GM23338 (cell line): ENCODE measurements around the gene GSTM1. TPM values are rescaled to one million over a fixed set of nuclear protein-coding genes. Genes with fewer than 3 reads are reported as not detected.

Experiments
- ATAC-seq: fragments of 200-7000 bp; cut with Tn5 transposase; 3 replicates; pipeline ENCODE4 v1.9.1; 2020
- DNase-seq: peaks from one replicate; pipeline ENCODE4 v3.0.0-alpha.2; 2015; ENCODE audit warnings: low spot score
- H2AFZ ChIP-seq: fragments of 200-600 bp; sonication (generic); 2 replicates; pipeline ENCODE4 v1.8.0; 2016; ENCODE audit warnings: antibody characterized with exemption, mild to moderate bottlenecking, moderate library complexity
- H3F3A ChIP-seq: fragments of 200-600 bp; sonication (generic); replicated peaks from 2 replicates; pipeline ENCODE4 v1.8.0; 2017; ENCODE audit warnings: antibody characterized with exemption, mixed run types, low read depth
- H3K27ac ChIP-seq: fragments of 200-600 bp; sonication (generic); 2 replicates; pipeline ENCODE4 v1.6.1; 2016; ENCODE audit warnings: low read depth
- H3K27me3 ChIP-seq: fragments of 200-600 bp; sonication (generic); 2 replicates; pipeline ENCODE4 v1.8.0; 2016; ENCODE audit warnings: mild to moderate bottlenecking, mixed run types, moderate library complexity; ENCODE audit not compliant: insufficient read depth
- H3K36me3 ChIP-seq: fragments of 200-600 bp; sonication (generic); 2 replicates; pipeline ENCODE4 v1.8.0; 2016; ENCODE audit warnings: mild to moderate bottlenecking; ENCODE audit not compliant: insufficient read depth
- H3K4me1 ChIP-seq: fragments of 200-600 bp; sonication (generic); 2 replicates; pipeline ENCODE4 v1.8.0; 2016; ENCODE audit warnings: mild to moderate bottlenecking, moderate library complexity; ENCODE audit not compliant: insufficient read depth
- H3K4me2 ChIP-seq: fragments of 200-600 bp; sonication (generic); 2 replicates; pipeline ENCODE4 v1.7.1; 2017; ENCODE audit warnings: mixed run types
- H3K4me3 ChIP-seq: fragments of 200-600 bp; sonication (generic); 2 replicates; pipeline ENCODE4 v1.6.1; 2016; ENCODE audit warnings: mixed run types
- H3K79me2 ChIP-seq: fragments of 200-600 bp; sonication (generic); replicated peaks from 2 replicates; pipeline ENCODE4 v1.8.0; 2017; ENCODE audit warnings: mild to moderate bottlenecking; ENCODE audit not compliant: insufficient read depth
- H3K9me2 ChIP-seq: fragments of 200-600 bp; sonication (generic); 2 replicates; pipeline ENCODE4 v1.8.0; 2017; ENCODE audit not compliant: insufficient read depth
- H4K20me1 ChIP-seq: fragments of 200-600 bp; sonication (generic); replicated peaks from 2 replicates; pipeline ENCODE4 v1.8.0; 2017; ENCODE audit warnings: mild to moderate bottlenecking; ENCODE audit not compliant: insufficient read depth
- H3K27ac Mint-ChIP-seq: 2 replicates; pipeline ENCODE4 v1.8.0; 2020; ENCODE audit warnings: inconsistent platforms, mild to moderate bottlenecking, moderate library complexity, mixed read lengths
- H3K27me3 Mint-ChIP-seq: 3 replicates; pipeline ENCODE4 v1.8.0; 2022; ENCODE audit warnings: low read depth, mild to moderate bottlenecking, moderate library complexity, mixed read lengths, inconsistent platforms; ENCODE audit not compliant: insufficient read depth, poor library complexity
- H3K36me3 Mint-ChIP-seq: 3 replicates; pipeline ENCODE4 v1.8.0; 2021; ENCODE audit warnings: low read depth, mild to moderate bottlenecking, inconsistent platforms, moderate library complexity, mixed read lengths
- H3K4me1 Mint-ChIP-seq: 3 replicates; pipeline ENCODE4 v1.8.0; 2020; ENCODE audit warnings: mild to moderate bottlenecking, inconsistent platforms, mixed read lengths
- H3K4me3 Mint-ChIP-seq: 3 replicates; pipeline ENCODE4 v1.8.0; 2021; ENCODE audit warnings: moderate library complexity, mild to moderate bottlenecking, inconsistent platforms, mixed read lengths
- H3K9me3 Mint-ChIP-seq: 3 replicates; pipeline ENCODE4 v1.8.0; 2020; ENCODE audit warnings: moderate library complexity, mild to moderate bottlenecking, inconsistent platforms, mixed read lengths
- EZH2 ChIP-seq: fragments of 200-600 bp; sonication (generic); IDR thresholded peaks from one replicate; pipeline ENCODE4 v1.8.0; 2017; ENCODE audit warnings: antibody characterized with exemption, mild to moderate bottlenecking, low read depth; ENCODE audit not compliant: unreplicated experiment
- POLR2AphosphoS5 ChIP-seq: IDR thresholded peaks from 2 replicates; pipeline ENCODE4 v1.6.1; 2016; ENCODE audit warnings: antibody characterized with exemption, low read depth
- ZNF114 ChIP-seq: fragments of 250-450 bp; sonication (Bioruptor Pico); IDR thresholded peaks from 2 replicates; pipeline ENCODE4 v1.5.0; 2020; ENCODE audit warnings: mild to moderate bottlenecking, moderate library complexity
- ZNF331 ChIP-seq: fragments of 250-450 bp; sonication (Bioruptor Pico); IDR thresholded peaks from 2 replicates; pipeline ENCODE4 v1.5.0; 2020; ENCODE audit warnings: low read depth, mild to moderate bottlenecking, moderate library complexity
- polyA plus RNA-seq: library from polyadenylated mRNA; unstranded; fragments of >200 nt; fragmentation: Nextera tagmentation; extraction: Ambion mirVana; gene quantifications from 2 replicates; pipeline ENCODE4 v1.2.1, GENCODE V29; 2016
- total RNA-seq: library from RNA; depleted of rRNA; stranded (reverse); fragments of >200 nt; shearing (Covaris generic); gene quantifications from 2 replicates; pipeline ENCODE4 v1.2.3, GENCODE V29; 2014
- TF ChIP-seq, protein P1 (sequence below), 2 experiments: fragments of 200-600 bp in 1 of 2; sonication (generic) in 1 of 2; conservative IDR thresholded peaks; 2 replicates each; pipeline versions ENCODE4 v1.5.1 to v1.6.1; 2016 to 2017; ENCODE audit warnings: antibody characterized with exemption in 2 of 2, low read depth in 2 of 2, mild to moderate bottlenecking in 2 of 2, moderate library complexity in 1 of 2
- TF ChIP-seq, protein P2 (sequence below): fragments of 250-450 bp; sonication (Bioruptor Pico); IDR thresholded peaks from 2 replicates; pipeline ENCODE4 v1.5.0; 2020; ENCODE audit warnings: mild to moderate bottlenecking, moderate library complexity

The GSTM1 gene
- total and polyA plus RNA-seq, 2 experiments from 2014 or later, result not detected

DNA sequence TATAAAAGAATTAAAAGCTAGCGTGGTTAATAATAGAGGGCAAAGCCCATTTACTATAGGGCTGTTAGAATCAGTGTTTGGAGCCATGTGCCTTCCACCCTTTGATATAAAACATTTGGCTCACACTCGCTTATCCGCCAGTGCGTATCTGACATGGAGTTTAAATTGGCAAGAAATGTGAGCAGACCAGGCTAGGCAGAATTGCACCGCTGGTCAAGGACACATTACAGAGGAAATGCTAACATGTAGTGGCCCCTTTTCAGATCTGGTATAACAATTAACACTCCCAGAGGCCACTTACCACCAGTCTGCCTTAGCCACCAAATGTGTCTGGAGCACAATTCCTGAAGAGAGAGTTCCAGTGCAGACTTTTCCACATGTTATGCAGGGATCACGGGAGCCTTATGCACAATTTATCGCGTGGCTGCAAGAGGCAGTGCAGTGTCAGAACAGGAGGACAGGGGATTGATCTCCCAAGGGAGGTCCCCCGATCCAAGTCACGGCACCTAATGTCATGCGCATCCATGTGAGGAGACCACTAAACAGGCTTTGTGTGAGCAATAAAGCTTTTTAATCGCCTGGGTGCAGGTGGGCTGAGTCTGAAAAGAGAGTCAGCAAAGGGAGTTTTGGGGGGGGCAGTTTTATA lies 39.2 kb downstream of the GSTM1 start:
- ATAC-seq (no peak), DNase-seq (no peak)
- no peak overlapping the region for H3K27ac Mint-ChIP-seq
- Histone ChIP-seq H3K27me3 (no peaks in the 10 kb centered on the region), H2AFZ (no peak overlapping the region), H3K27ac (no peak overlapping the region), H3F3A (no peaks in the 10 kb centered on the region), H3K4me1 (peaks cover 12% of the 10 kb centered on the region; the same call in 1 of the 2 replicates), H3K4me2 (no peak overlapping the region), H4K20me1 (no peaks in the 10 kb centered on the region), H3K36me3 (peaks cover 3% of the 10 kb centered on the region; the same call in 1 of the 2 replicates), H3K4me3 (no peak overlapping the region), H3K79me2 (no peaks in the 10 kb centered on the region), H3K9me2 (no peaks in the 10 kb centered on the region)
- no peak overlapping the region for H3K4me3 Mint-ChIP-seq
- H3K27me3 Mint-ChIP-seq, result no peaks in the 10 kb centered on the region
- H3K4me1 Mint-ChIP-seq, result peaks cover 12% of the 10 kb centered on the region
- TF ChIP-seq ZNF114 (CRISPR knock-in tag), result no peak
- TF ChIP-seq, protein P1, sequence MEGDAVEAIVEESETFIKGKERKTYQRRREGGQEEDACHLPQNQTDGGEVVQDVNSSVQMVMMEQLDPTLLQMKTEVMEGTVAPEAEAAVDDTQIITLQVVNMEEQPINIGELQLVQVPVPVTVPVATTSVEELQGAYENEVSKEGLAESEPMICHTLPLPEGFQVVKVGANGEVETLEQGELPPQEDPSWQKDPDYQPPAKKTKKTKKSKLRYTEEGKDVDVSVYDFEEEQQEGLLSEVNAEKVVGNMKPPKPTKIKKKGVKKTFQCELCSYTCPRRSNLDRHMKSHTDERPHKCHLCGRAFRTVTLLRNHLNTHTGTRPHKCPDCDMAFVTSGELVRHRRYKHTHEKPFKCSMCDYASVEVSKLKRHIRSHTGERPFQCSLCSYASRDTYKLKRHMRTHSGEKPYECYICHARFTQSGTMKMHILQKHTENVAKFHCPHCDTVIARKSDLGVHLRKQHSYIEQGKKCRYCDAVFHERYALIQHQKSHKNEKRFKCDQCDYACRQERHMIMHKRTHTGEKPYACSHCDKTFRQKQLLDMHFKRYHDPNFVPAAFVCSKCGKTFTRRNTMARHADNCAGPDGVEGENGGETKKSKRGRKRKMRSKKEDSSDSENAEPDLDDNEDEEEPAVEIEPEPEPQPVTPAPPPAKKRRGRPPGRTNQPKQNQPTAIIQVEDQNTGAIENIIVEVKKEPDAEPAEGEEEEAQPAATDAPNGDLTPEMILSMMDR (conservative IDR thresholded peaks at IDR 0.05; ENCODE audit: low read depth in 2 of 2), result no peak
- TF ChIP-seq POLR2AphosphoS5, result no peak
- TF ChIP-seq ZNF331 (CRISPR knock-in tag), result no peak
- no peak for TF ChIP-seq EZH2
- TF ChIP-seq, protein P2, sequence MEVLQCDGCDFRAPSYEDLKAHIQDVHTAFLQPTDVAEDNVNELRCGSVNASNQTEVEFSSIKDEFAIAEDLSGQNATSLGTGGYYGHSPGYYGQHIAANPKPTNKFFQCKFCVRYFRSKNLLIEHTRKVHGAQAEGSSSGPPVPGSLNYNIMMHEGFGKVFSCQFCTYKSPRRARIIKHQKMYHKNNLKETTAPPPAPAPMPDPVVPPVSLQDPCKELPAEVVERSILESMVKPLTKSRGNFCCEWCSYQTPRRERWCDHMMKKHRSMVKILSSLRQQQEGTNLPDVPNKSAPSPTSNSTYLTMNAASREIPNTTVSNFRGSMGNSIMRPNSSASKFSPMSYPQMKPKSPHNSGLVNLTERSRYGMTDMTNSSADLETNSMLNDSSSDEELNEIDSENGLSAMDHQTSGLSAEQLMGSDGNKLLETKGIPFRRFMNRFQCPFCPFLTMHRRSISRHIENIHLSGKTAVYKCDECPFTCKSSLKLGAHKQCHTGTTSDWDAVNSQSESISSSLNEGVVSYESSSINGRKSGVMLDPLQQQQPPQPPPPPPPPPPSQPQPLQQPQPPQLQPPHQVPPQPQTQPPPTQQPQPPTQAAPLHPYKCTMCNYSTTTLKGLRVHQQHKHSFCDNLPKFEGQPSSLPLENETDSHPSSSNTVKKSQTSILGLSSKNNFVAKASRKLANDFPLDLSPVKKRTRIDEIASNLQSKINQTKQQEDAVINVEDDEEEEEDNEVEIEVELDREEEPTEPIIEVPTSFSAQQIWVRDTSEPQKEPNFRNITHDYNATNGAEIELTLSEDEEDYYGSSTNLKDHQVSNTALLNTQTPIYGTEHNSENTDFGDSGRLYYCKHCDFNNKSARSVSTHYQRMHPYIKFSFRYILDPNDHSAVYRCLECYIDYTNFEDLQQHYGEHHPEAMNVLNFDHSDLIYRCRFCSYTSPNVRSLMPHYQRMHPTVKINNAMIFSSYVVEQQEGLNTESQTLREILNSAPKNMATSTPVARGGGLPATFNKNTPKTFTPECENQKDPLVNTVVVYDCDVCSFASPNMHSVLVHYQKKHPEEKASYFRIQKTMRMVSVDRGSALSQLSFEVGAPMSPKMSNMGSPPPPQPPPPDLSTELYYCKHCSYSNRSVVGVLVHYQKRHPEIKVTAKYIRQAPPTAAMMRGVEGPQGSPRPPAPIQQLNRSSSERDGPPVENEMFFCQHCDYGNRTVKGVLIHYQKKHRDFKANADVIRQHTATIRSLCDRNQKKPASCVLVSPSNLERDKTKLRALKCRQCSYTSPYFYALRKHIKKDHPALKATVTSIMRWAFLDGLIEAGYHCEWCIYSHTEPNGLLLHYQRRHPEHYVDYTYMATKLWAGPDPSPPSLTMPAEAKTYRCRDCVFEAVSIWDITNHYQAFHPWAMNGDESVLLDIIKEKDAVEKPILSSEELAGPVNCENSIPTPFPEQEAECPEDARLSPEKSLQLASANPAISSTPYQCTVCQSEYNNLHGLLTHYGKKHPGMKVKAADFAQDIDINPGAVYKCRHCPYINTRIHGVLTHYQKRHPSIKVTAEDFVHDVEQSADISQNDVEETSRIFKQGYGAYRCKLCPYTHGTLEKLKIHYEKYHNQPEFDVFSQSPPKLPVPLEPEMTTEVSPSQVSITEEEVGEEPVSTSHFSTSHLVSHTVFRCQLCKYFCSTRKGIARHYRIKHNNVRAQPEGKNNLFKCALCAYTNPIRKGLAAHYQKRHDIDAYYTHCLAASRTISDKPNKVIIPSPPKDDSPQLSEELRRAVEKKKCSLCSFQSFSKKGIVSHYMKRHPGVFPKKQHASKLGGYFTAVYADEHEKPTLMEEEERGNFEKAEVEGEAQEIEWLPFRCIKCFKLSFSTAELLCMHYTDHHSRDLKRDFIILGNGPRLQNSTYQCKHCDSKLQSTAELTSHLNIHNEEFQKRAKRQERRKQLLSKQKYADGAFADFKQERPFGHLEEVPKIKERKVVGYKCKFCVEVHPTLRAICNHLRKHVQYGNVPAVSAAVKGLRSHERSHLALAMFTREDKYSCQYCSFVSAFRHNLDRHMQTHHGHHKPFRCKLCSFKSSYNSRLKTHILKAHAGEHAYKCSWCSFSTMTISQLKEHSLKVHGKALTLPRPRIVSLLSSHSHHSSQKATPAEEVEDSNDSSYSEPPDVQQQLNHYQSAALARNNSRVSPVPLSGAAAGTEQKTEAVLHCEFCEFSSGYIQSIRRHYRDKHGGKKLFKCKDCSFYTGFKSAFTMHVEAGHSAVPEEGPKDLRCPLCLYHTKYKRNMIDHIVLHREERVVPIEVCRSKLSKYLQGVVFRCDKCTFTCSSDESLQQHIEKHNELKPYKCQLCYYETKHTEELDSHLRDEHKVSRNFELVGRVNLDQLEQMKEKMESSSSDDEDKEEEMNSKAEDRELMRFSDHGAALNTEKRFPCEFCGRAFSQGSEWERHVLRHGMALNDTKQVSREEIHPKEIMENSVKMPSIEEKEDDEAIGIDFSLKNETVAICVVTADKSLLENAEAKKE, result no peak
- peaks cover 12% of the 10 kb centered on the region for H3K36me3 Mint-ChIP-seq
- H3K9me3 Mint-ChIP-seq, result peaks cover 19% of the 10 kb centered on the region
